Measurements from ENCODE around the gene IRF6. TPM values are rescaled to one million over a fixed set of nuclear protein-coding genes. Genes with fewer than 3 reads are reported as not detected.
A peak's percentile ranks its signal among the peaks of the same experiment; 100 is the strongest.

Gene IRF6
- total RNA-seq, 1 experiment from 2014 or later = 61.6 TPM

GRCh38 chr1:209748620-209749019, 57.3 kb downstream of the IRF6 start:
- no TSS peak for BruUV-seq (replicated peaks)
- TF ChIP-seq EZH2phosphoT487 (IDR thresholded peaks at IDR 0.05; ENCODE audit: borderline replicate concordance, low read length) = no peak
- TF ChIP-seq, protein P1, sequence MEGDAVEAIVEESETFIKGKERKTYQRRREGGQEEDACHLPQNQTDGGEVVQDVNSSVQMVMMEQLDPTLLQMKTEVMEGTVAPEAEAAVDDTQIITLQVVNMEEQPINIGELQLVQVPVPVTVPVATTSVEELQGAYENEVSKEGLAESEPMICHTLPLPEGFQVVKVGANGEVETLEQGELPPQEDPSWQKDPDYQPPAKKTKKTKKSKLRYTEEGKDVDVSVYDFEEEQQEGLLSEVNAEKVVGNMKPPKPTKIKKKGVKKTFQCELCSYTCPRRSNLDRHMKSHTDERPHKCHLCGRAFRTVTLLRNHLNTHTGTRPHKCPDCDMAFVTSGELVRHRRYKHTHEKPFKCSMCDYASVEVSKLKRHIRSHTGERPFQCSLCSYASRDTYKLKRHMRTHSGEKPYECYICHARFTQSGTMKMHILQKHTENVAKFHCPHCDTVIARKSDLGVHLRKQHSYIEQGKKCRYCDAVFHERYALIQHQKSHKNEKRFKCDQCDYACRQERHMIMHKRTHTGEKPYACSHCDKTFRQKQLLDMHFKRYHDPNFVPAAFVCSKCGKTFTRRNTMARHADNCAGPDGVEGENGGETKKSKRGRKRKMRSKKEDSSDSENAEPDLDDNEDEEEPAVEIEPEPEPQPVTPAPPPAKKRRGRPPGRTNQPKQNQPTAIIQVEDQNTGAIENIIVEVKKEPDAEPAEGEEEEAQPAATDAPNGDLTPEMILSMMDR (conservative IDR thresholded peaks at IDR 0.05; ENCODE audit: low read depth, low read length) = no peak
- no peak for TF ChIP-seq EZH2 (IDR thresholded peaks at IDR 0.05; ENCODE audit: low read length, unreplicated experiment)
- ATAC-seq (no peak), DNase-seq (no peak)
- no peaks in the 10 kb centered on the region for H3K79me2 ChIP-seq (ENCODE audit: low read length)
- no peaks in the 10 kb centered on the region for H3F3A ChIP-seq (ENCODE audit: low read length, unreplicated experiment)
- H3K27ac ChIP-seq (ENCODE audit: low read length) = no peak overlapping the region
- H4K20me1 ChIP-seq (ENCODE audit: low read length) = no peaks in the 10 kb centered on the region
- POLR2A ChIA-PET (ENCODE audit: unreplicated experiment) = no interaction called here
- intact Hi-C loops (cut with micrococcal nuclease) = loop anchor here (5.0 kb wide), 1 partner anchor 121 kb away; no protein-coding TSS in a partner anchor
- CTCF ChIA-PET = interaction anchor here (0.6 kb wide), 1 partner anchor 29 kb away, joined by 4 read pairs; no protein-coding TSS in a partner anchor
- H3K9me2 ChIP-seq (replicated peaks; ENCODE audit: low read length) = no peaks in the 10 kb centered on the region
- no peak overlapping the region for H3K4me3 ChIP-seq (ENCODE audit: low read length)
- no peak overlapping the region for H3K4me2 ChIP-seq (ENCODE audit: low read length)
- no peaks in the 10 kb centered on the region for H3K9me3 ChIP-seq (ENCODE audit: low read length)
- peak overlapping the region; percentile 77; the same call in 1 of the 2 replicates for H2AFZ ChIP-seq (ENCODE audit: low read length)
- no peaks in the 10 kb centered on the region for H3K27me3 ChIP-seq (ENCODE audit: low read length)
- H3K4me1 ChIP-seq (ENCODE audit: insufficient read depth, low read length) = peaks cover 20% of the 10 kb centered on the region
- no peak overlapping the region for H3K9ac ChIP-seq (ENCODE audit: low read length)
- H3K36me3 ChIP-seq (ENCODE audit: low read depth, low read length) = no peaks in the 10 kb centered on the region

DNA sequence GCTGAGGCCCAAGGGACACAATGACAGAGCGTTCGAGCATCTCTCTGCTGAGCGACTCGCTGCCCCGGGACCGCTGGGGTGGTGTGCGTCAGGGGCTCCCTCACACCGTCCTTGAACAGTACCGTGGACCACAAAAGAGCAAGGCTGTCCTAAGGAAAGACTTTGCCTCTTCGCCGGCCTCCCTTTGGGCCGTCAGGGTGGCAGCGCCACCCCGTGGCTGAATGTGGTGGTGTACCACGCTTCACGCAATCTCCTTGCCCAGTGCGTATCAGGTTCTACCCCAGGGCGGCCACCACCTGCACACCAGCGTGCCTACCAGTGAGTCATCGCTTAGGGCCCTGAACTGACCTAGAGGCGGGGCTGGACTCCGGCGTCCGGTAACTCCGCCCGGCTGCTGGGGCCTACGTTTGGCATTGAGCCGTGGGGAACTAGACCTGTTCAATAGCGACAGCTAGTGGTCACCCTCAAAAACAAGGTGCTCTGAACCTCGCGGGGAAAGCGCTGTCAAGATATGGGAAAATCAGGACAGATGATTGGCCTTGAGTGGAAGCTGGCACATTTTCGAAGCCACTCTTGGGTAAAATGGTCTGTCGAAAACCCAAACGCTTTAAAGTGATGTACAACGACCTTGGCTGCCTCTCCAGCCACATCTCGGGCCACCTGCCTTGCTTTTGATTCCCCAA, 58.2 kb downstream of the IRF6 start:
- Histone ChIP-seq H3K27ac (ENCODE audit: low read length) (0 out of 2 replicates have a peak overlapping the region, but pooled peaks have one; percentile 6), H3F3A (ENCODE audit: low read length, unreplicated experiment) (no peaks in the 10 kb centered on the region), H3K9me3 (ENCODE audit: low read length) (no peaks in the 10 kb centered on the region), H3K9ac (ENCODE audit: low read length) (no peak overlapping the region), H3K9me2 (replicated peaks; ENCODE audit: low read length) (no peaks in the 10 kb centered on the region), H3K4me3 (ENCODE audit: low read length) (no peak overlapping the region), H3K4me2 (ENCODE audit: low read length) (peak overlapping the region; percentile 33; the same call in 1 of the 2 replicates), H2AFZ (ENCODE audit: low read length) (peak overlapping the region; percentile 77), H3K27me3 (ENCODE audit: low read length) (no peaks in the 10 kb centered on the region), H3K79me2 (ENCODE audit: low read length) (no peaks in the 10 kb centered on the region), H3K4me1 (ENCODE audit: insufficient read depth, low read length) (peaks cover 24% of the 10 kb centered on the region), H3K36me3 (ENCODE audit: low read depth, low read length) (no peaks in the 10 kb centered on the region), H4K20me1 (ENCODE audit: low read length) (no peaks in the 10 kb centered on the region)
- ATAC-seq = peak; percentile 99
- intact Hi-C loops (cut with micrococcal nuclease) = loop anchor here (1.0 to 5.0 kb wide), 5 partner anchors 54 to 178 kb away; no protein-coding TSS in a partner anchor
- CTCF ChIA-PET = interaction anchor here (0.6 to 1.0 kb wide), 4 partner anchors 30 to 178 kb away, joined by 3 to 4 read pairs (median 4); no protein-coding TSS in a partner anchor
- POLR2A ChIA-PET (ENCODE audit: unreplicated experiment) = interaction anchor here (0.7 kb wide), 1 partner anchor 652 kb away, joined by 5 read pairs; no protein-coding TSS in a partner anchor
- peak; percentile 99 for DNase-seq
- no TSS peak for BruUV-seq (replicated peaks)
- TF ChIP-seq EZH2phosphoT487 (IDR thresholded peaks at IDR 0.05; ENCODE audit: borderline replicate concordance, low read length) = no peak
- TF ChIP-seq, protein P1 (conservative IDR thresholded peaks at IDR 0.05; ENCODE audit: low read depth, low read length) = peak; percentile 97

Data from PC-3 (cell line).